GOT3 (cell line): ENCODE measurements around the gene HAUS3.

Experiments
- DNase-seq: peaks from one replicate; lab custom pipeline; 2025; ENCODE audit warnings: mixed read lengths; lab: John Stamatoyannopoulos, UW

Gene HAUS3

DNA sequence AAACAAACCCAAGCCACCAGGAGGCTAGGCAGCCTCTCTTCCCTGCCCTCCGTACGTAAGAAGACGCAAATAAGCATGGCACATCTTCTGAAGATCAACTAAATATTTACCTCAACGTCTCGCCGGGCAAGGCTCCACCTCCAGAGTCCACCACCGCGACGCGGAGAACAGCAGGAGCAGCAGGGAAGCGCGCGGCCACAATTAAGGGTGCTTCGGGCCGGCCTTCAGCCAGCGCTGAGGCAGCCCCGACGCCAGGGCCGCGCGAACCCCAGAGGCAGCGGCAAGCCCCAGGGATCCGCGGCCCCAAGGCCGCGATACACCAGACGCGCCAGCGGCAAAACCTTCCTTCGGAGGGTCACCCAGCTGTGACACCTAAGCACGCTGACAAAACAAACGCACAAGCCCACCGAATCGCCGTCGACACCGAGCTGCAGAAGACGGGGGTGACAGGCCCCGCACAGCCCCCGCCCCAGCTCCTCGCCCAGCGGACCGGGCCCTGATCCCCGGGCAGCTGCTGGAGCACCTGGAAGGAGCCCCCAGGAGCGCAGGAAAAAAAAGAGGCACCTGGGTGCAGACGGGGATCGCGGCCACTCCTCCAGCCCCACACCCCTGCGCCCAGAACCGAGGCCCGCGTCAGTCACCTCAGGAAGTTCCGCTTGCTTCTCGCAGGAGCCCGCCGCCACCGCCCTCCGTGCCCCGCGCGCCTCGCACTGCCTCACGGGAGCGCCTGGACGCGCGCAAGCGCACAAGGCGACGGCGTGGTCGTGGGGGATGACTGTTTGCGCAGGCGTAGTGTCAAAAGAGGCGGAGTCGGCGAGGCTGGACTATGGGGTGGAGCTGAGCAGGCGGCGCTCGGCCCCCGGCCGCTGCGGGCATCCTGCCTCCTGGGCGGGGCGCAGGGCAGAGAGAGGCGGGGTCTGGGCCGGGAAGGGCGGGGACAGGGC, at the start of gene HAUS3, which contains the start of gene POLN:
Gene HAUS3, minus strand, starts transcription at position 712 of the 944 bp plus-strand sequence. CDS start 1,175 bp downstream, outside the sequence.
Gene POLN, minus strand, starts transcription at position 712 of the 944 bp plus-strand sequence. CDS start 12,890 bp downstream, outside the sequence.
- DNase-seq = peak; percentile 93

DNA sequence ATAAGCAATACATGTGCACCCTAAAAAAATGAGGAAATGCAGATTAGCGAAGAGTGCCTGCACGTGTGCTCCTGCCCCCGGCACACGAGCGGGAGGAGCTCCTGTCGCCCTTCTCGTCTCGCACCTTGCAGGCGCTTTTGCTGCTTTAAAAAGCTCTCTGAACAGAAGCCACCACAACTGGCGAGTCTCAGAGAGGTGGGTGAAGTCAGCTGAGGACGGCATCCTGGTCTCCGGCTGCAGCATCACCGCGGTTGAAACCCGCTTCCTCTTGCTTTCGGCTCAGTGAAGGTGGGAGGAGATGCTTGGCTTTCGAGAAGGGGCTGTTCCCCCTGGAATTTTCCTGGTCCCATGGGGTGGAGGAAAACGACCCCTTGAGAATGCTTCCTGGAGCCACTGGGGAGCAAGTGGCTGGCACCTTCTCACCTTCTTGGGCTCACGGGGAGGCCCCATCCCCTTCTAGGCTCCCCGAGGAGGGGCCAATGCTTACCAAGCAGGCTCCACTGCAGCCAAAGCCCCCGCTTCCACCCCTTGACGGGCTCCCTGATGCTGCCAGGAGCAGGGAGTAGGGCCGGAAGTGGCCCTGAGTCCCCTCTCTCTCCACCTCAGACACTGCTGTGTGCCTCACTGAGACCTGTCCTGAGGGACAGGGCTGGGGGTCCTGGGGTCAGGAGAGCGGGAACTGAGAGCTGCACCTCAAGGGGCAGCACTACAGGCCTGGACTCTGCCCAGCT, 49.2 kb upstream of the HAUS3 start:
- DNase-seq = no peak

DNA sequence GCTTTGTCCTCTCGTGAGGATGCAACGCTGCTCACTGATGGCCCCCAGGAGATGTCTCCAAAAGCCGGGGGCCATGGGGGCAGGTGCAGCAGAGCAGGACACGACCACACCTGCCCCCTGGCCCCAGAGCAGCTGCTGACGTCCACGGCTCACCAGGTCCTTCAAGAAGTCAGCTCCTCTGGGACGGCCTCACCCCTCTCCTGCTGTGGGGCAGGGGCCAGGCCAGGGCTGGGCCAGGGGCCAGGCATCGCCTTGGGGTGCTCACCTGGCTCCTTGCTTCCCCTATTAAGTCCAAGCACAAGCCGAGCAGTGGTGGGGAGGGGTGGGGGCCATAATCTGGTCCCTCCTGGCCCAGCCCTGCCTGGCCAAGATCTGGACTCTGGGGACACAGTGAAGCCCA, 48.6 kb upstream of the HAUS3 start:
- DNase-seq = no peak

GRCh38 chr4:2289955-2290333, 48.0 kb upstream of the HAUS3 start:
- DNase-seq = no peak

- DNase-seq = no peak
Measured at GRCh38 chr4:2289311-2289954, 47.5 kb upstream of the HAUS3 start.

- DNase-seq = no peak
Measured at GRCh38 chr4:2288051-2288541, 46.2 kb upstream of the HAUS3 start.

DNA sequence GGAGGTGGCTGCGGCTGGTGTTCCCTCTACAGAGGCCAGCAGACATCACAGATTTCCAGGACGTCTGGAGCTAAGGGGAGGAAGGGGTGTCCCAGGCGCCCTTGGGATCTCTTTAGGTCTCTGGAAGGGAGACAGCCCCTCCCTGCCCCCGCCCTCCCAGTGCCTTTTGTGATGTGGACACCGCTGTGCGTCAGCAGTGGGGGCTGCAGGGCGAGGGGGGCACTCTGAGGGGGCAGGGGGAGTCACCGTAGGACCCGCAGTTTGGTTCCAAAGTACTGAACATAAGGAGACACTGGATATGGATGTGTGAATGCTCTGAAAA, 45.6 kb upstream of the HAUS3 start:
- DNase-seq = no peak

DNA sequence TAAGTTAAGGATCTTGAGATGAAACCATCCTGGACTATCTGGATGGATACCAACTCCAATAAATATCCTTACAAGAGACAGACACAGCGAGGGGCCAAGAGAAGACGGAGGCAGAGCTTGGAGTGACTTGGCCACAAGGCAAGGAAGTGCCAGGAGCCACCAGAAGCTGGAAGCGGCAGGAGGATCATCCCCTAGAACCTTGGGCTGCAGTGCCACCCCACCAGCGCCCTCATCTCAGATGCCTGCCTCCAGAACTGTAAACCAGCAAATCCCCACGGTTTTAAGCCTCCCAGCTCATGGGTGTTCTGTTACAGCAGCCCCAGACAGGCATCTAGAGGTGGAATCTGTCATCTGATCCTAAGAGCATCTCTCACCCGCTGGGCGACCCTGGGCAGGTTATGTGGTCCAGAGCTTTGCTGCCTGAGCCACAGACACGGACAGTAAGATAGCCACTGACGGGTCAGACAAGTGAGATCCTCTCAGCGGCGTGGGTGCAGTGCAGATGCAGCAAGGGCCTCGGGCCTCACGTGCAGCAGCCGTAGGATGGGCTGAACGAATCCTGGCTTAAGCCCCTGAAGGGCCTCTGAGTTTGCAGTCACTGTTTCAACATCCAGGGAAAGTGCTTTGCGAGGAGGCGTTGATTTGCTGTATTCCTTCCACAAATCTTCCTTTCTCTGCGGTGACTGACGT, 45.1 kb upstream of the HAUS3 start:
- no peak for DNase-seq

GRCh38 chr4:2285613-2286381, 43.9 kb upstream of the HAUS3 start:
- DNase-seq = no peak

- no peak for DNase-seq
Measured at GRCh38 chr4:2284934-2285612, 43.2 kb upstream of the HAUS3 start.

GRCh38 chr4:2284161-2284933, 42.4 kb upstream of the HAUS3 start:
- DNase-seq = no peak

DNA sequence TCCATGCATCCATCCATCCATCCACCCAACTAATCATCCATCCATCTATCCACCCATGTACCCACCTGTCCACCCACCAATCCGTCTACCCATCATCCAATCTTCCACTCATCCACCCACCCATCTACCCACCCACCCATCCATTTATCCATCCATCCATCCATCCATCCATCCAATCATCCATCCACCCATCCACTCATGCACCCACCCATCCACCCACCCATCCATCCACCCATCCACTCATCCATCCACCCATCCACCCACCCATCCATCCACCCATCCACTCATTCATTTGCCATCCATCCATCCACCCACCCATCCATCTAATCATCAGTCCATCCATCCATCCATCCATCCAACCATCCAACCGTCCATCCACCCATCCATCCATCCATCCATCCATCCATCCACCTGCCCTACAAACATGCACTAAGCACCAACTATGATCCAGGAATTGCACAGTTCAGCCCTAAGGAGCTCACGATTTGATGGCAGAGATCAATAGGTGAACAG, 41.3 kb upstream of the HAUS3 start:
- no peak for DNase-seq

- DNase-seq = no peak
Measured at GRCh38 chr4:2281575-2282343, 39.8 kb upstream of the HAUS3 start.

GRCh38 chr4:2280531-2281300, 38.8 kb upstream of the HAUS3 start:
- no peak for DNase-seq

GRCh38 chr4:2277956-2278355, 36.0 kb upstream of the HAUS3 start:
- no peak for DNase-seq

DNA sequence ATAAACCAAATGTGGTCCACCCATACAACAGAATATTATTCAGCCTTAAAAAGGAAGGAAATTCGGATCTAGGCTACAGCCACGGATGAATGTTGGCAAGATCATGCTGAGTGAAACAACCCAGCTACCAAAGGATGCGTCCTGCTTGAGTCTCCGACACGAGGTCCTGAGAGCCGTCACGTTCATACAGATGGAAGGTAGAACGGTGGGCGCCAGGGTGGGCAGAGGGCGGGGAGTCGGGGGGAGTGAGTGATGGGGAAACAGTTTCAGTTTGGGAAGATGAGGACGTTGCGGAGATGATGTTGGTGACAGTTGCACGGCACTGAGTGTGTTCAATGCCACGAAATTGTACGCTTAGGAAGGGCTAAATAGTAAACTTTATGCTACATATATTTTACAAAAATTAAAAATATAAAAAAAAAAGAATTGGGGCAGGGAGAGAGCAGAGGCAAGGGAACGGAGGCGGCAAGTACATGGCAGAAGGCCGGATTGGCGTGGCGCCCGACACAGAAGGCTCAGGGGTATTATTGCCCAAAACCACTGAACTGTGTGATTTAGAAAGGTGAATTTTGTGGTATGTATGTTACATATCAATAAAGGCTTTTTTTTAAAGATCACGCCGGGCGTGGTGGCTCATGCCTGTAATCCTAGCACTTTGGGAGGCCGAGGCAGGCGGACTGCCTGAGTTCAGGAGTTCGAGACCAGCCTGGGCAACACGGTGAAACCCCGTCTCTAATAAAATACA, 34.8 kb upstream of the HAUS3 start:
- no peak for DNase-seq
